PFSK-1 (cell line): ENCODE data around the gene EPHA6.

Experiments used
- FOXP2 ChIP-seq: optimal IDR thresholded peaks from 2 replicates; pipeline ENCODE3; 2011; ENCODE audit warnings: borderline replicate concordance, control low read depth, inconsistent platforms; ENCODE audit not compliant: insufficient read depth; ENCODE audit errors: extremely low read length, extremely low read depth
- POLR2AphosphoS5 ChIP-seq: IDR thresholded peaks from 2 replicates; pipeline ENCODE4 v1.6.1; 2012; ENCODE audit warnings: low read depth, mild to moderate bottlenecking, control low read depth, low read length, moderate library complexity
- SIN3A ChIP-seq: IDR thresholded peaks from 2 replicates; pipeline ENCODE4 v1.6.1; 2012; ENCODE audit warnings: mild to moderate bottlenecking, low read length, moderate library complexity, borderline replicate concordance; ENCODE audit not compliant: insufficient read depth
- TAF1 ChIP-seq: IDR thresholded peaks from 2 replicates; pipeline ENCODE4 v1.6.1; 2012; ENCODE audit warnings: low read length, control low read depth, borderline replicate concordance; ENCODE audit not compliant: insufficient read depth
- TF ChIP-seq, protein P1 (sequence below), 2 experiments: IDR thresholded peaks; 2 replicates each; pipeline versions ENCODE4 v1.6.1 to v1.8.0; 2011 to 2012; ENCODE audit warnings: low read depth in 2 of 2, low read length in 2 of 2, control low read depth in 1 of 2, inconsistent platforms in 1 of 2, mild to moderate bottlenecking in 1 of 2, moderate library complexity in 1 of 2; ENCODE audit not compliant: insufficient read depth in 1 of 2

DNA sequence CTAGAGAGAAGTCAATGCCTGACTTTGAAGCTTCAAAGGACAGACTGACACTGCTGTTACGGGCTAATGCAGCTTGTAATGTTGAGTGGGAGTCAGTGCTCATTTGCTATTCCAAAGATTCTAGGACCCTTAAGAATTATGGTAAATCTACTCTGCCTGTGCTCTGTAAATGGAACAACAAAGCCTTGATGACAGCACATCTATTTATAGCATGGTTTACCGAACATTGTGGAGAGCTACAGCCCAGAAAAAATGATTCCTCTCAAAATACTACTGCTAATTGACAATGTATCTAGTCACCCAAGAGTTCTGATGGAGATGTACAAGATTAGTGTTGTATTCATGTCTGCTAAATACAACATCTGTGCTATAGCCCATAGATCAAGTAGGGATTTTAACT lies 262.3 kb downstream of the EPHA6 start:
- no peak for TF ChIP-seq TAF1
- no peak for TF ChIP-seq SIN3A
- TF ChIP-seq POLR2AphosphoS5, result no peak
- TF ChIP-seq, protein P1, sequence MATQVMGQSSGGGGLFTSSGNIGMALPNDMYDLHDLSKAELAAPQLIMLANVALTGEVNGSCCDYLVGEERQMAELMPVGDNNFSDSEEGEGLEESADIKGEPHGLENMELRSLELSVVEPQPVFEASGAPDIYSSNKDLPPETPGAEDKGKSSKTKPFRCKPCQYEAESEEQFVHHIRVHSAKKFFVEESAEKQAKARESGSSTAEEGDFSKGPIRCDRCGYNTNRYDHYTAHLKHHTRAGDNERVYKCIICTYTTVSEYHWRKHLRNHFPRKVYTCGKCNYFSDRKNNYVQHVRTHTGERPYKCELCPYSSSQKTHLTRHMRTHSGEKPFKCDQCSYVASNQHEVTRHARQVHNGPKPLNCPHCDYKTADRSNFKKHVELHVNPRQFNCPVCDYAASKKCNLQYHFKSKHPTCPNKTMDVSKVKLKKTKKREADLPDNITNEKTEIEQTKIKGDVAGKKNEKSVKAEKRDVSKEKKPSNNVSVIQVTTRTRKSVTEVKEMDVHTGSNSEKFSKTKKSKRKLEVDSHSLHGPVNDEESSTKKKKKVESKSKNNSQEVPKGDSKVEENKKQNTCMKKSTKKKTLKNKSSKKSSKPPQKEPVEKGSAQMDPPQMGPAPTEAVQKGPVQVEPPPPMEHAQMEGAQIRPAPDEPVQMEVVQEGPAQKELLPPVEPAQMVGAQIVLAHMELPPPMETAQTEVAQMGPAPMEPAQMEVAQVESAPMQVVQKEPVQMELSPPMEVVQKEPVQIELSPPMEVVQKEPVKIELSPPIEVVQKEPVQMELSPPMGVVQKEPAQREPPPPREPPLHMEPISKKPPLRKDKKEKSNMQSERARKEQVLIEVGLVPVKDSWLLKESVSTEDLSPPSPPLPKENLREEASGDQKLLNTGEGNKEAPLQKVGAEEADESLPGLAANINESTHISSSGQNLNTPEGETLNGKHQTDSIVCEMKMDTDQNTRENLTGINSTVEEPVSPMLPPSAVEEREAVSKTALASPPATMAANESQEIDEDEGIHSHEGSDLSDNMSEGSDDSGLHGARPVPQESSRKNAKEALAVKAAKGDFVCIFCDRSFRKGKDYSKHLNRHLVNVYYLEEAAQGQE (IDR thresholded peaks at IDR 0.05; ENCODE audit: insufficient read depth in 1 of 2, low read depth in 2 of 2, low read length in 2 of 2), result no peak
- TF ChIP-seq FOXP2, result no peak
